SK-N-MC (cell line): ENCODE data around the gene ADD3.

Experiments used
- EZH2 ChIP-seq: fragments of 200-600 bp; sonication (generic); IDR thresholded peaks from one replicate; pipeline ENCODE4 v1.6.1; 2017; ENCODE audit warnings: antibody characterized with exemption
- FOXP2 ChIP-seq: optimal IDR thresholded peaks from 2 replicates; pipeline ENCODE3; 2011; ENCODE audit warnings: mild to moderate bottlenecking, moderate library complexity; ENCODE audit not compliant: insufficient read depth; ENCODE audit errors: extremely low read length, control extremely low read depth
- POLR2AphosphoS5 ChIP-seq: IDR thresholded peaks from 2 replicates; pipeline ENCODE4 v1.6.1; 2012; ENCODE audit warnings: mild to moderate bottlenecking, low read depth, low read length, borderline replicate concordance

- TF ChIP-seq POLR2AphosphoS5: no peak
- TF ChIP-seq EZH2: no peak
- TF ChIP-seq FOXP2: no peak
These were observed 167.6 kb downstream of the ADD3 start for GRCh38 chr10:110175406-110175805.
